Stimulated activated memory B cell treated with anti-CD40 and anti-IgM and Interleukin-4, amounts not matched to agents 10 μg/mL and 1 μg/mL and 100 μg/mL, for 72 hours (primary cell): ENCODE results near the gene EIF4G2.

Experiments used
- ATAC-seq: fragments of 150-1000 bp; cut with Tn5 transposase; 2 replicates; pipeline ENCODE4 v1.10.0; 2021
- H3K27ac Mint-ChIP-seq: one replicate; pipeline ENCODE4 v1.8.0; 2022; ENCODE audit warnings: mild to moderate bottlenecking, mixed read lengths
- H3K27me3 Mint-ChIP-seq: one replicate; pipeline ENCODE4 v1.8.0; 2022; ENCODE audit warnings: mixed read lengths
- H3K36me3 Mint-ChIP-seq: one replicate; pipeline ENCODE4 v1.8.0; 2022; ENCODE audit warnings: mixed read lengths
- H3K4me1 Mint-ChIP-seq: one replicate; pipeline ENCODE4 v1.8.0; 2022; ENCODE audit warnings: mixed read lengths
- H3K4me3 Mint-ChIP-seq: one replicate; pipeline ENCODE4 v1.8.0; 2022; ENCODE audit warnings: mild to moderate bottlenecking, moderate library complexity, mixed read lengths
- H3K9me3 Mint-ChIP-seq: one replicate; pipeline ENCODE4 v1.8.0; 2022; ENCODE audit warnings: mixed read lengths

Gene EIF4G2

DNA sequence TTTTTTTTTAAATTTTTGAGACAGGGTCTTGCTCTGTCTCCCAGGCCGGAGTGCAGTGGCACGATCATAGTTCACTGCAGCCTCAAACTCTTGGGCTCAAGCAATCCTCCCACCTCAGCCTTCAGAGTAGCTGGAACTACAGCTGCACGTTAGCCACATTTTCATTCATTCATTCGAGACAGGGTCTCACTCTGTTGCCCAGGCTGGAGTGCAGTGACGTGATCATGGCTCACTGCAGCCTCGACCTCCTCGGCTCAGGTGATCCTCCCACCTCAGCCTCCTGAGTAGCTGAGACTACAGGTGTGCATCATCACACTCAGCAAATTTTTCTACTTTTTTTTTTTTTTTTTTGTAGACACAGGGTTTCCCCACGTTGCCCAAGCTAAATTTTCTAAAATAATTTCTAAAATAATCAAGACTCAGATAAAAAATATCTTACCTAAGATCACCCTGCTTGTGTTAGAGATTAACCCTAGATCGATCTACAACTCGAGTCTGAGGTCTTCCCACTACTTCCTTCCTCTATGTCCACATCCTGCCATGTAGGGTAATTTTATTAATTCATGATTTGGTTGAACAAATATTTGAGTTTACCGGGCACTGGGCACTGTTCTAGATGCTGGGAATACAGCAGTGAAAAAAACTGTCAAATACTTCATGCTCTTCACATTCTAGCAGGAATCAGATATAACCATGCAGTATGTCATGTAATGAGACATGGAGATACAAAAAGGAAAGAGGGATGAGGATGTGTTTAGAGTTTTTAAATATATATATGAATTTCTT lies 15.1 kb downstream of the EIF4G2 start:
- no peaks in the 10 kb centered on the region for H3K27me3 Mint-ChIP-seq
- H3K4me3 Mint-ChIP-seq = no peak overlapping the region
- H3K36me3 Mint-ChIP-seq = peaks cover 31% of the 10 kb centered on the region
- no peak overlapping the region for H3K27ac Mint-ChIP-seq
- peaks cover 28% of the 10 kb centered on the region for H3K4me1 Mint-ChIP-seq
- no peak for ATAC-seq
- H3K9me3 Mint-ChIP-seq = no peaks in the 10 kb centered on the region

- Mint-ChIP-seq H3K4me3 (peak overlapping the region; percentile 36), H3K4me1 (peaks cover 28% of the 10 kb centered on the region), H3K36me3 (peaks cover 22% of the 10 kb centered on the region), H3K27ac (no peak overlapping the region), H3K27me3 (no peaks in the 10 kb centered on the region), H3K9me3 (no peaks in the 10 kb centered on the region)
- ATAC-seq = peak; percentile 96
Measured at GRCh38 chr11:10792385-10793068, 16.2 kb downstream of the EIF4G2 start.

- ATAC-seq = no peak
- no peaks in the 10 kb centered on the region for H3K27me3 Mint-ChIP-seq
- H3K36me3 Mint-ChIP-seq = no peaks in the 10 kb centered on the region
- H3K9me3 Mint-ChIP-seq = no peaks in the 10 kb centered on the region
- H3K4me3 Mint-ChIP-seq = no peak overlapping the region
- no peaks in the 10 kb centered on the region for H3K4me1 Mint-ChIP-seq
- H3K27ac Mint-ChIP-seq = no peak overlapping the region
Measured at GRCh38 chr11:10786451-10786850, 22.3 kb downstream of the EIF4G2 start.

GRCh38 chr11:10785146-10785474 lies 23.6 kb downstream of the EIF4G2 start:
- H3K27ac Mint-ChIP-seq = no peak overlapping the region
- ATAC-seq = no peak
- H3K36me3 Mint-ChIP-seq = peaks cover 5% of the 10 kb centered on the region
- no peaks in the 10 kb centered on the region for H3K9me3 Mint-ChIP-seq
- no peaks in the 10 kb centered on the region for H3K27me3 Mint-ChIP-seq
- no peaks in the 10 kb centered on the region for H3K4me1 Mint-ChIP-seq
- no peak overlapping the region for H3K4me3 Mint-ChIP-seq

GRCh38 chr11:10784232-10785145 lies 24.2 kb downstream of the EIF4G2 start:
- H3K27ac Mint-ChIP-seq = no peak overlapping the region
- no peaks in the 10 kb centered on the region for H3K27me3 Mint-ChIP-seq
- peaks cover 11% of the 10 kb centered on the region for H3K36me3 Mint-ChIP-seq

GRCh38 chr11:10780040-10780439 lies 28.7 kb downstream of the EIF4G2 start:
- no peaks in the 10 kb centered on the region for H3K27me3 Mint-ChIP-seq
- no peak overlapping the region for H3K4me3 Mint-ChIP-seq
- H3K36me3 Mint-ChIP-seq = peaks cover 48% of the 10 kb centered on the region
- no peaks in the 10 kb centered on the region for H3K9me3 Mint-ChIP-seq
- peaks cover 10% of the 10 kb centered on the region for H3K4me1 Mint-ChIP-seq
- H3K27ac Mint-ChIP-seq = no peak overlapping the region
- no peak for ATAC-seq

More at GRCh38 chr11:10784232-10785145, 24.2 kb downstream of the EIF4G2 start:
- Mint-ChIP-seq H3K4me1 (no peaks in the 10 kb centered on the region), H3K4me3 (no peak overlapping the region), H3K9me3 (no peaks in the 10 kb centered on the region)
- ATAC-seq = no peak

GRCh38 chr11:10779086-10779485 lies 29.6 kb downstream of the EIF4G2 start:
- Mint-ChIP-seq H3K4me1 (peaks cover 10% of the 10 kb centered on the region), H3K9me3 (no peaks in the 10 kb centered on the region), H3K36me3 (peaks cover 57% of the 10 kb centered on the region), H3K4me3 (no peak overlapping the region), H3K27me3 (no peaks in the 10 kb centered on the region), H3K27ac (peak overlapping the region; percentile 50)
- no peak for ATAC-seq

- Mint-ChIP-seq H3K27ac (peak overlapping the region; percentile 50), H3K9me3 (no peaks in the 10 kb centered on the region), H3K27me3 (no peaks in the 10 kb centered on the region), H3K4me3 (no peak overlapping the region), H3K4me1 (peaks cover 10% of the 10 kb centered on the region), H3K36me3 (peaks cover 63% of the 10 kb centered on the region)
- no peak for ATAC-seq
Measured at GRCh38 chr11:10778217-10778970, 30.3 kb downstream of the EIF4G2 start.

DNA sequence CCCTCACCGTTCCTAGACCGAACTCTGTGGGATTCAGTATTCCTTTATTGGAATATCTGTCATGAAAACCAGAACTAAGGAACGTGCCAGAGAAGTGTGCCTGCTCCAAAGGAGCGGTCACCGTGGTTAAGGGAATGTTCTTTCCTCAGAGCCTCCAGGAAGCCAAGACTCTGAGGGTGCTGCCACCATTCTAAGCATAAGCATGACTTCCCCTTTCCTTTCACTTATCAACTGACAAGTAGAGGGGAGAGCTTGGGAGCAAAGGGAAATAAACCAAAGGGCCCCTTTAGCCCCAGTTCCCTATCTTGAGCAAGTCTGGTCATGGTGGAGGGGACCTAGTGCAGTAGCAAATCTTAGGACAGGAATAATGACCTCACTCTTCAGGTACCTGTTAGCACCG lies 30.9 kb downstream of the EIF4G2 start:
- Mint-ChIP-seq H3K27ac (peak overlapping the region; percentile 42), H3K4me3 (no peak overlapping the region), H3K9me3 (no peaks in the 10 kb centered on the region), H3K36me3 (peaks cover 69% of the 10 kb centered on the region), H3K27me3 (no peaks in the 10 kb centered on the region), H3K4me1 (peaks cover 10% of the 10 kb centered on the region)
- ATAC-seq = no peak

GRCh38 chr11:10777393-10777793 lies 31.3 kb downstream of the EIF4G2 start:
- no peak for ATAC-seq
- H3K27me3 Mint-ChIP-seq = no peaks in the 10 kb centered on the region
- no peaks in the 10 kb centered on the region for H3K9me3 Mint-ChIP-seq
- no peak overlapping the region for H3K4me3 Mint-ChIP-seq
- peaks cover 10% of the 10 kb centered on the region for H3K4me1 Mint-ChIP-seq
- H3K27ac Mint-ChIP-seq = peak overlapping the region; percentile 42
- peaks cover 73% of the 10 kb centered on the region for H3K36me3 Mint-ChIP-seq

DNA sequence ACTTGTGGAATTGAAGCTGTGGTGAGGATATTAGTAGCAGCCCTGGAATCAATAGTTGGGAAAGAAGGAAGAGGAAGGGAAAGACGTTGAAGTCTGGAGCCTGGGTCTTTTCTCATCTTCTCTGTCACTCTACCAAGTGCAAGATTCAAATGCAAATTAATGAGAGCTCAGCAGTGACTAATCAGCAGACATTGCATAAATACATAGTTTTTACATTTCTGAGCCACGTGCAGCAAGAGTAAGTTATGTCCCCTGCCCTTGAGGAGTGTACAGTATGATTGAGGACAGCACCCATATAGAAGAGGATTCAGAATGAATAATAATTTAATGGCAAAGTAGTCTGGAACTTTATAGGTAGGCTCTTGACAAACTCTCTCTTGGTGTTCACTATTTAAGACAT lies 33.9 kb downstream of the EIF4G2 start:
- H3K27ac Mint-ChIP-seq = no peak overlapping the region
- H3K4me3 Mint-ChIP-seq = no peak overlapping the region
- no peak for ATAC-seq
- H3K36me3 Mint-ChIP-seq = peaks cover 82% of the 10 kb centered on the region
- no peaks in the 10 kb centered on the region for H3K9me3 Mint-ChIP-seq
- peaks cover 10% of the 10 kb centered on the region for H3K4me1 Mint-ChIP-seq
- no peaks in the 10 kb centered on the region for H3K27me3 Mint-ChIP-seq

- Mint-ChIP-seq H3K27me3 (no peaks in the 10 kb centered on the region), H3K36me3 (peaks cover 78% of the 10 kb centered on the region), H3K4me1 (no peaks in the 10 kb centered on the region), H3K9me3 (no peaks in the 10 kb centered on the region), H3K27ac (no peak overlapping the region), H3K4me3 (no peak overlapping the region)
- ATAC-seq = no peak
Measured at GRCh38 chr11:10771457-10771856, 37.3 kb downstream of the EIF4G2 start.

DNA sequence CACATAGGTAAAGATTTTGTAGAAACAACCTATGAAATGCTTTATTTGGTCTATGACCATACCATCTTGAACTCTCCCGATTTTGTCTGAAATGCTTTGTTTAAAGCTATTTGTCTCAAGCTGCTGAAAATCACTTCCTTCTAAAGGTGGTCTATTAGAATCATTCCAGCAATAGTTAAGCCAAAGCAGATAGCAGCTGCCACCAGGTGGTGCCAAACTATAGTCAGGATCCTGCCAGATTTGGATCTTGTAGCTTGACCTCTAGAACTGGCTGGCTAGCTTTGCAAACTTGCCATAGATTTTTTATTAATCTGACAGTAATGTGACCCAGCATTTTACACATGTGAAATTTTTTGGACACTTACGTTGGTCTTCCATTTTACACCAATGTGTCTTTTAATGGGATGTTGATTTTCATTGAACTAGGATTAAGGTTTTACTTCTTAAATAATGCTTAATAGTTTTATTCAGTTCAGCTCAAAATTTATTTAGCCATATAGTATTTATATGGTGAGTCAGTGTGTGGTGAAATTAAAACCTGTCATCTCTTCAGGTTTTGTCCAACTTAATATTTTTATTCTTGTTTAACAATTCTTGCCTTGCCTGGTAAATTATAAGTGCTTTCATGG lies 38.0 kb downstream of the EIF4G2 start:
- no peak for ATAC-seq
- no peaks in the 10 kb centered on the region for H3K27me3 Mint-ChIP-seq
- no peak overlapping the region for H3K4me3 Mint-ChIP-seq
- H3K4me1 Mint-ChIP-seq = no peaks in the 10 kb centered on the region
- H3K36me3 Mint-ChIP-seq = peaks cover 80% of the 10 kb centered on the region
- no peak overlapping the region for H3K27ac Mint-ChIP-seq
- H3K9me3 Mint-ChIP-seq = no peaks in the 10 kb centered on the region

DNA sequence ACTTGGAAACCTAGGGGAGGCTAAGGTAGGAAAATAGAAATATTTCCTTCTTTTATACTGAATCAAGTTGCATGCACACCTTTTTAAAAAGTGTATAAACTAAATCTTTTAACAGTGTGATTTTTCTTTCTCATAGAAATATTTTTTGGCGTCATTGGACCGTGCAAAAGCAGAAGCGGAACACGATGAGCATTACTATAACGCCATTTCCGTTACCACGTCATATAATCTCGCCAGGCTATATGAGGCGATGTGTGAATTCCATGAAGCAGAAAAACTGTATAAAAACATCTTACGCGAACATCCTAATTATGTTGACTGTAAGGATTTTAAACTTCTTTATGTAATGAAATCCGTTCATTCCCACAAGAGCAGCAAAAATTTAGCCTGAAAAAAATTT lies 44.3 kb downstream of the EIF4G2 start:
- H3K27me3 Mint-ChIP-seq = no peaks in the 10 kb centered on the region
- H3K4me3 Mint-ChIP-seq = no peak overlapping the region
- no peak overlapping the region for H3K27ac Mint-ChIP-seq
- no peaks in the 10 kb centered on the region for H3K9me3 Mint-ChIP-seq
- peaks cover 58% of the 10 kb centered on the region for H3K36me3 Mint-ChIP-seq
- peaks cover 10% of the 10 kb centered on the region for H3K4me1 Mint-ChIP-seq
- ATAC-seq = no peak
